ENCODE results near the gene KRTAP2-1.

The KRTAP2-1 gene

GRCh38 chr17:41029633-41030245 lies 17.4 kb downstream of the KRTAP2-1 start, which contains the start of gene KRTAP1-4:
Gene KRTAP1-4 (minus strand): TSS chr17:41030195. CDS start chr17:41030078, 117 bp downstream.
- TF ChIP-seq TAF1 (IDR thresholded peaks at IDR 0.05; ENCODE audit: low read depth, low read length) (no peak), PAX5 (IDR thresholded peaks at IDR 0.05; ENCODE audit: insufficient read depth, low read length, severe bottlenecking) (no peak), SPI1 (IDR thresholded peaks at IDR 0.05; ENCODE audit: low read depth, low read length) (no peak), POLR2A (IDR thresholded peaks at IDR 0.05; ENCODE audit: low read depth, low read length) (no peak), POU2F2 (IDR thresholded peaks at IDR 0.05; ENCODE audit: low read depth, low read length) (no peak), POLR2AphosphoS5 (IDR thresholded peaks at IDR 0.05; ENCODE audit: low read depth, low read length) (no peak)
- FAIRE-seq, result no peak
- DNase-seq (ENCODE audit: insufficient read length, low spot score), result no peak

GRCh38 chr17:41026715-41027471 lies 20.2 kb downstream of the KRTAP2-1 start, which contains the start of gene KRTAP1-5:
Gene KRTAP1-5 (minus strand): TSS chr17:41027208. CDS start chr17:41027155, 53 bp downstream.
- DNase-seq (ENCODE audit: insufficient read length, low spot score) (no peak), FAIRE-seq (no peak)
- TF ChIP-seq POLR2AphosphoS5 (IDR thresholded peaks at IDR 0.05; ENCODE audit: low read depth, low read length), result no peak
- TF ChIP-seq PAX5 (IDR thresholded peaks at IDR 0.05; ENCODE audit: insufficient read depth, low read length, severe bottlenecking), result no peak
- TF ChIP-seq SPI1 (IDR thresholded peaks at IDR 0.05; ENCODE audit: low read depth, low read length), result no peak
- TF ChIP-seq POLR2A (IDR thresholded peaks at IDR 0.05; ENCODE audit: low read depth, low read length), result no peak
- no peak for TF ChIP-seq TAF1 (IDR thresholded peaks at IDR 0.05; ENCODE audit: low read depth, low read length)
- no peak for TF ChIP-seq POU2F2 (IDR thresholded peaks at IDR 0.05; ENCODE audit: low read depth, low read length)

GRCh38 chr17:41024697-41025096 lies 22.4 kb downstream of the KRTAP2-1 start:
- no peak for FAIRE-seq
- no peak for DNase-seq (ENCODE audit: insufficient read length, low spot score)
- TF ChIP-seq POLR2AphosphoS5 (IDR thresholded peaks at IDR 0.05; ENCODE audit: low read depth, low read length), result no peak
- no peak for TF ChIP-seq TAF1 (IDR thresholded peaks at IDR 0.05; ENCODE audit: low read depth, low read length)
- TF ChIP-seq POLR2A (IDR thresholded peaks at IDR 0.05; ENCODE audit: low read depth, low read length), result no peak
- TF ChIP-seq POU2F2 (IDR thresholded peaks at IDR 0.05; ENCODE audit: low read depth, low read length), result no peak
- TF ChIP-seq SPI1 (IDR thresholded peaks at IDR 0.05; ENCODE audit: low read depth, low read length), result no peak
- TF ChIP-seq PAX5 (IDR thresholded peaks at IDR 0.05; ENCODE audit: insufficient read depth, low read length, severe bottlenecking), result no peak

DNA sequence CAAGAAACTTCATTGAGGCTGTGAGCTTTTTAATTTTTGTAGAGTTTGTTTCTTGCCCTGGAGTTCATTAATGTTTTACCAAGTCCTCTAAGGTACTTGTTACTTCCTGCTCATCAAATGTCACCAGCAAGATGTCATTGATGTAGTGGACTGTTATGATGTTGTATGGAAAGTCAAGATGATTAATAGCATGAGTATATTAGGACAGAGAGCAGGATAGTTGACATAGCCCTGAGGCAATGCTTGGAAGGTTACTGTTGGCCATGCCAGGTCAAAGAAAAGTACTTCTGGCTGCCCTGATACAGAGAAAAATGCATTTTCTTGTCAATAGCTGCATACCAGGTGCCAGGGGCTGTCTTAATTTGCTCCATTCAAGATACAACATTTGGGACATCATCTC lies 26.8 kb downstream of the KRTAP2-1 start:
- no peak for FAIRE-seq
- no peak for DNase-seq (ENCODE audit: insufficient read length, low spot score)
- no peak for TF ChIP-seq SPI1 (IDR thresholded peaks at IDR 0.05; ENCODE audit: low read depth, low read length)
- no peak for TF ChIP-seq PAX5 (IDR thresholded peaks at IDR 0.05; ENCODE audit: insufficient read depth, low read length, severe bottlenecking)

GRCh38 chr17:41019415-41019814 lies 27.7 kb downstream of the KRTAP2-1 start:
- no peak for TF ChIP-seq POLR2AphosphoS5 (IDR thresholded peaks at IDR 0.05; ENCODE audit: low read depth, low read length)
- no peak for TF ChIP-seq POU2F2 (IDR thresholded peaks at IDR 0.05; ENCODE audit: low read depth, low read length)
- no peak for TF ChIP-seq PAX5 (IDR thresholded peaks at IDR 0.05; ENCODE audit: insufficient read depth, low read length, severe bottlenecking)
- no peak for TF ChIP-seq POLR2A (IDR thresholded peaks at IDR 0.05; ENCODE audit: low read depth, low read length)
- no peak for TF ChIP-seq SPI1 (IDR thresholded peaks at IDR 0.05; ENCODE audit: low read depth, low read length)
- TF ChIP-seq TAF1 (IDR thresholded peaks at IDR 0.05; ENCODE audit: low read depth, low read length), result no peak
- no peak for FAIRE-seq
- no peak for DNase-seq (ENCODE audit: insufficient read length, low spot score)

DNA sequence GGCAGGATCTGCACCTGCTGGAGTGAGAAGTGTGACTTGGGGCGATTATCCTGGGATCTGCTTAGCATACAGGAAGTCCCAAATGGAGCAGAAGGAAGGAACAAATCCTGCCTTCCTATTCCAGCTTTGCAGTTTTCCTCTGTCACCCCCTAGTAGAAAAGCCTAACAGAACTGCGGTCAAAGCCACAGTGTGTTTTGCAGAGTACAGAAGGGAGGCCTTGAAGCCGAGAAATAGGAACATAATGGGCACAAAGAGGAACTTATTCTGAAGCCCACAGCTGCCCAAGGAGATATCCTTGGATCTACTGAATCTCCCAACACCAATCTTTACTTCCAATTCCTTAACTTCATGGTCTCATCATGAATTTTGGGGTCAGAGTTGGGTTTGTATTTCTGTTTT lies 28.6 kb downstream of the KRTAP2-1 start:
- no peak for DNase-seq (ENCODE audit: insufficient read length, low spot score)
- no peak for FAIRE-seq
- TF ChIP-seq POLR2A (IDR thresholded peaks at IDR 0.05; ENCODE audit: low read depth, low read length) (no peak), POU2F2 (IDR thresholded peaks at IDR 0.05; ENCODE audit: low read depth, low read length) (no peak), TAF1 (IDR thresholded peaks at IDR 0.05; ENCODE audit: low read depth, low read length) (no peak), SPI1 (IDR thresholded peaks at IDR 0.05; ENCODE audit: low read depth, low read length) (no peak), POLR2AphosphoS5 (IDR thresholded peaks at IDR 0.05; ENCODE audit: low read depth, low read length) (no peak), PAX5 (IDR thresholded peaks at IDR 0.05; ENCODE audit: insufficient read depth, low read length, severe bottlenecking) (no peak)

GRCh38 chr17:41016578-41017215 lies 30.4 kb downstream of the KRTAP2-1 start:
- FAIRE-seq, result no peak
- DNase-seq (ENCODE audit: insufficient read length, low spot score), result no peak
- TF ChIP-seq PAX5 (IDR thresholded peaks at IDR 0.05; ENCODE audit: insufficient read depth, low read length, severe bottlenecking) (no peak), POLR2AphosphoS5 (IDR thresholded peaks at IDR 0.05; ENCODE audit: low read depth, low read length) (no peak), SPI1 (IDR thresholded peaks at IDR 0.05; ENCODE audit: low read depth, low read length) (no peak), TAF1 (IDR thresholded peaks at IDR 0.05; ENCODE audit: low read depth, low read length) (no peak), POU2F2 (IDR thresholded peaks at IDR 0.05; ENCODE audit: low read depth, low read length) (no peak), POLR2A (IDR thresholded peaks at IDR 0.05; ENCODE audit: low read depth, low read length) (no peak)

GRCh38 chr17:41015454-41015853 lies 31.7 kb downstream of the KRTAP2-1 start:
- no peak for FAIRE-seq
- TF ChIP-seq POLR2A (IDR thresholded peaks at IDR 0.05; ENCODE audit: low read depth, low read length), result no peak
- TF ChIP-seq TAF1 (IDR thresholded peaks at IDR 0.05; ENCODE audit: low read depth, low read length), result no peak
- no peak for TF ChIP-seq SPI1 (IDR thresholded peaks at IDR 0.05; ENCODE audit: low read depth, low read length)
- TF ChIP-seq PAX5 (IDR thresholded peaks at IDR 0.05; ENCODE audit: insufficient read depth, low read length, severe bottlenecking), result no peak
- no peak for TF ChIP-seq POLR2AphosphoS5 (IDR thresholded peaks at IDR 0.05; ENCODE audit: low read depth, low read length)
- no peak for TF ChIP-seq POU2F2 (IDR thresholded peaks at IDR 0.05; ENCODE audit: low read depth, low read length)

DNA sequence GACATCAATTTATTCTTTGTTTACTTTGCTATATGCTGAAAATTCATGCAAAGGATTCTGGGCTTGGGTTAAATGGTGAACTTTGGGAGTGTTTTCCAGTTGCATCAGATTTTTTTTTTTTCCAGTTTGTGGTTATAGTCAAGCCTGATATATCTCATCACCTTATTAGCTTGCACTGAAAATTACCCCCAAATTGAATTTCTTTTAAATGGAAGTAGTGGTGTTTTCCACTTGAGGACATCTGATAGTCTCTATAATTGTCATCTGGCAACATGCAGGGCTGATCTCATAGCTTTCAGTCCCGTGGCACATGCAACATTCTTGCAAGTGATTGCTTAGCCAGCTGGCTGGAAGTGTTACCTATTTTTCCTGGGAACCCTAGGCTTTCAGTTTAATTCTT lies 33.5 kb downstream of the KRTAP2-1 start:
- DNase-seq (ENCODE audit: insufficient read length, low spot score) (no peak), FAIRE-seq (no peak)
- TF ChIP-seq POLR2A (IDR thresholded peaks at IDR 0.05; ENCODE audit: low read depth, low read length), result no peak
- TF ChIP-seq POU2F2 (IDR thresholded peaks at IDR 0.05; ENCODE audit: low read depth, low read length), result no peak
- no peak for TF ChIP-seq POLR2AphosphoS5 (IDR thresholded peaks at IDR 0.05; ENCODE audit: low read depth, low read length)
- no peak for TF ChIP-seq PAX5 (IDR thresholded peaks at IDR 0.05; ENCODE audit: insufficient read depth, low read length, severe bottlenecking)
- no peak for TF ChIP-seq SPI1 (IDR thresholded peaks at IDR 0.05; ENCODE audit: low read depth, low read length)

More at GRCh38 chr17:41015454-41015853, 31.7 kb downstream of the KRTAP2-1 start:
- no peak for DNase-seq (ENCODE audit: insufficient read length, low spot score)

Data from GM12891 (cell line).